H1 (cell line): Measurements from ENCODE around the gene DDR2.
"Not testable (repeated sequence)": the region's sequence is repeated elsewhere in the genome, so short reads cannot be mapped to it uniquely, and the experiment has no call there.

Source experiments
- CBX5 ChIP-seq: fragments of 300-800, 300-1000 bp; sonication (generic); IDR thresholded peaks from 2 replicates; pipeline ENCODE4 v1.7.1; 2016; ENCODE audit warnings: antibody characterized with exemption, low read length, low read depth
- EZH2 ChIP-seq: fragments of 200-600 bp; sonication (generic); IDR thresholded peaks from 2 replicates; pipeline ENCODE4 v1.7.1; 2012; ENCODE audit warnings: low read depth, mild to moderate bottlenecking, moderate library complexity, low read length, inconsistent platforms; ENCODE audit not compliant: severe bottlenecking
- JUND ChIP-seq: IDR thresholded peaks from 2 replicates; pipeline ENCODE4 v1.6.1; 2011; ENCODE audit warnings: mild to moderate bottlenecking, improper control_type of control experiment, low read length
- KDM4A ChIP-seq: IDR thresholded peaks from one replicate; pipeline ENCODE4 v1.7.1; 2012; ENCODE audit warnings: low read depth, mild to moderate bottlenecking, moderate library complexity, low read length, inconsistent platforms; ENCODE audit not compliant: severe bottlenecking
- POLR2A ChIP-seq, 2 experiments: IDR thresholded peaks; 1 replicate in 1 of 2; 2 replicates in 1 of 2; pipeline ENCODE4 v1.6.1; 2011; ENCODE audit warnings: low read depth in 2 of 2, low read length in 2 of 2, mild to moderate bottlenecking in 2 of 2; ENCODE audit errors: control extremely low read depth in 1 of 2
- POLR2AphosphoS5 ChIP-seq: IDR thresholded peaks from 2 replicates; pipeline ENCODE4 v1.6.1; 2011; ENCODE audit warnings: low read depth, low read length
- SUZ12 ChIP-seq: fragments of 200-600 bp; sonication (generic); IDR thresholded peaks from 2 replicates; pipeline ENCODE4 v1.6.1; 2012; ENCODE audit warnings: mild to moderate bottlenecking, inconsistent platforms, low read length, moderate library complexity, mixed read lengths
- ZNF274 ChIP-seq: IDR thresholded peaks from 2 replicates; pipeline ENCODE4 v1.7.0; 2012; ENCODE audit warnings: low read length, borderline replicate concordance; ENCODE audit errors: extremely low read depth
- TF ChIP-seq, protein P1 (sequence below), 3 experiments: IDR thresholded peaks; 1 replicate in 2 of 3; 2 replicates in 1 of 3; pipeline versions ENCODE4 v1.5.1 to v1.6.1; 2011; ENCODE audit warnings: low read length in 3 of 3, mild to moderate bottlenecking in 3 of 3, inconsistent platforms in 2 of 3, low read depth in 1 of 3, moderate library complexity in 1 of 3; ENCODE audit not compliant: insufficient read depth in 1 of 3; ENCODE audit errors: control extremely low read depth in 1 of 3

DNA sequence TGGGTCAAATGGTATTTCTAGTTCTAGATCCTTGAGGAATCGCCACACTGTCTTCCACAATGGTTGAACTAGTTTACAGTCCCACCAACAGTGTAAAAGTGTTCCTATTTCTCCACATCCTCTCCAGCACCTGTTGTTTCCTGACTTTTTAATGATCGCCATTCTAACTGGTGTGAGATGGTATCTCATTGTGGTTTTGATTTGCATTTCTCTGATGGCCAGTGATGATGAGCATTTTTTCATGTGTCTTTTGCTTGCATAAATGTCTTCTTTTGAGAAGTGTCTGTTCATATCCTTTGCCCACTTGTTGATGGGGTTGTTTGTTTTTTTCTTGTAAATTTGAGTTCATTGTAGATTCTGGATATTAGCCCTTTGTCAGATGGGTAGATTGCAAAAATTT, 175.2 kb downstream of the DDR2 start:
- TF ChIP-seq SUZ12; POLR2AphosphoS5; POLR2A (IDR thresholded peaks at IDR 0.05; ENCODE audit: control extremely low read depth in 1 of 2, low read depth in 2 of 2, low read length in 2 of 2); EZH2; ZNF274; JUND; CBX5; KDM4A: not testable (repeated sequence)
- TF ChIP-seq, protein P1, sequence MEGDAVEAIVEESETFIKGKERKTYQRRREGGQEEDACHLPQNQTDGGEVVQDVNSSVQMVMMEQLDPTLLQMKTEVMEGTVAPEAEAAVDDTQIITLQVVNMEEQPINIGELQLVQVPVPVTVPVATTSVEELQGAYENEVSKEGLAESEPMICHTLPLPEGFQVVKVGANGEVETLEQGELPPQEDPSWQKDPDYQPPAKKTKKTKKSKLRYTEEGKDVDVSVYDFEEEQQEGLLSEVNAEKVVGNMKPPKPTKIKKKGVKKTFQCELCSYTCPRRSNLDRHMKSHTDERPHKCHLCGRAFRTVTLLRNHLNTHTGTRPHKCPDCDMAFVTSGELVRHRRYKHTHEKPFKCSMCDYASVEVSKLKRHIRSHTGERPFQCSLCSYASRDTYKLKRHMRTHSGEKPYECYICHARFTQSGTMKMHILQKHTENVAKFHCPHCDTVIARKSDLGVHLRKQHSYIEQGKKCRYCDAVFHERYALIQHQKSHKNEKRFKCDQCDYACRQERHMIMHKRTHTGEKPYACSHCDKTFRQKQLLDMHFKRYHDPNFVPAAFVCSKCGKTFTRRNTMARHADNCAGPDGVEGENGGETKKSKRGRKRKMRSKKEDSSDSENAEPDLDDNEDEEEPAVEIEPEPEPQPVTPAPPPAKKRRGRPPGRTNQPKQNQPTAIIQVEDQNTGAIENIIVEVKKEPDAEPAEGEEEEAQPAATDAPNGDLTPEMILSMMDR (IDR thresholded peaks at IDR 0.05; ENCODE audit: control extremely low read depth in 1 of 3, insufficient read depth in 1 of 3, low read depth in 1 of 3, low read length in 3 of 3) = not testable (repeated sequence)
